ENCODE data around the gene CCDC187. TPM values are rescaled to one million over a fixed set of nuclear protein-coding genes. Genes with fewer than 3 reads are reported as not detected.

Gene CCDC187
- polyA plus RNA-seq, 3 donors from 2014 or later, result not detected

DNA sequence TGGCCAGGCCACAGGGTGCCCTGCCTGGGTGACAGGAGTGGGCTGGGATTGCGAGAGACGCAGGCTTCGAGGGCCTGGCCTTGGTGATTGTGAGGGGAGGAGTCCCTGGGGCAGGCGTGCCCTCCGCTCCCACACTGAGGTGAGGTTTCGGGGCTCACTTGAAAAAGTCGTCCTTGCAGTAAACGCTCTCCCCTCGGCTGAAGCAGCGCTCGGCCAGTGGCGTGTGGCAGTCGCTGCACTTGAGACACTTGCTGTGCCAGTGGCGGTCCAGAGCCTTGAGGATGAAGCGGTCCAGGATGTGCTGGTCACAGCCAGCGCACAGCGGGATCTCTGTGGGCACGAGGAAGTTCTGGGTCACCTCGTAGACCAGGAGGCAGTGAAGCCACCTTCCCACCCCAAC is 103.5 kb downstream of the CCDC187 start:
- peaks cover 12 to 30% (median 17%) of the 10 kb centered on the region in 3 donors for H3K27me3 Mint-ChIP-seq (ENCODE audit: low read depth in 3 of 3)

More for the DNA sequence above, 103.5 kb downstream of the CCDC187 start:
- Mint-ChIP-seq H3K4me3 (no peak overlapping the region), H3K4me1 (no peaks in the 10 kb centered on the region), H3K27ac (no peak overlapping the region), H3K9me3 (peaks cover 0 to 1% (median 0%) of the 10 kb centered on the region in 6 donors), H3K36me3 (no peaks in the 10 kb centered on the region)
- no peak for DNase-seq

Other genes with a start within 250 kb of the CCDC187 start
- 1 to 10 TPM; 2.1 to 6.2 (median 2.8) TPM for gene NACC2, start 208.8 kb downstream of the CCDC187 start, polyA plus RNA-seq
- gene TMEM250, start 185.2 kb downstream of the CCDC187 start, polyA plus RNA-seq, result 10 to 100 TPM; 44.3 to 78.6 (median 44.6) TPM
- gene LHX3, start 99.0 kb downstream of the CCDC187 start, polyA plus RNA-seq, result not detected
- gene QSOX2, start 58.3 kb downstream of the CCDC187 start, polyA plus RNA-seq, result under 1 TPM in 2 of 3 donors, not detected in 1; 0.59 to 0.89 TPM
- 1 to 10 TPM in 1 of 3 donors, under 1 TPM in 1, not detected in 1; 0.43 to 1.3 TPM for gene GPSM1, start 23.4 kb upstream of the CCDC187 start, polyA plus RNA-seq
- gene DNLZ, start 59.6 kb upstream of the CCDC187 start, polyA plus RNA-seq, result 10 to 100 TPM; 58.4 to 77.4 (median 61.8) TPM
- gene CARD9, start 69.6 kb upstream of the CCDC187 start, polyA plus RNA-seq, result under 1 TPM in 2 of 3 donors, not detected in 1; 0.28 to 0.56 TPM
- 1 to 10 TPM in 2 of 3 donors, under 1 TPM in 1; 0.40 to 2.0 (median 1.0) TPM for gene SNAPC4, start 96.1 kb upstream of the CCDC187 start, polyA plus RNA-seq
- gene ENTR1, start 106.5 kb upstream of the CCDC187 start, polyA plus RNA-seq, result 10 to 100 TPM in 1 of 3 donors, 1 to 10 TPM in 2; 5.7 to 11.5 (median 6.2) TPM
- 10 to 100 TPM; 34.5 to 43.5 (median 42.6) TPM for gene PMPCA, start 106.6 kb upstream of the CCDC187 start, polyA plus RNA-seq
- gene INPP5E, start 135.8 kb upstream of the CCDC187 start, polyA plus RNA-seq, result 1 to 10 TPM in 1 of 3 donors, under 1 TPM in 2; 0.85 to 4.4 (median 0.96) TPM
- gene SEC16A, start 178.9 kb upstream of the CCDC187 start, polyA plus RNA-seq, result 10 to 100 TPM in 2 of 3 donors, 1 to 10 TPM in 1; 3.9 to 46.0 (median 15.9) TPM
- 10 to 100 TPM in 1 of 3 donors, 1 to 10 TPM in 1, under 1 TPM in 1; 0.98 to 22.8 (median 4.3) TPM for gene NOTCH1, start 242.0 kb upstream of the CCDC187 start, polyA plus RNA-seq